ENCODE data around the gene ZNF76. TPM values are rescaled to one million over a fixed set of nuclear protein-coding genes. Genes with fewer than 3 reads are reported as not detected.

ZNF76 gene
- total and polyA plus RNA-seq, 2 of the 13 experiments (the other 11 are each of a cell fraction or from before 2014, with no cell fraction given): 13.2 to 26.4 TPM

DNA sequence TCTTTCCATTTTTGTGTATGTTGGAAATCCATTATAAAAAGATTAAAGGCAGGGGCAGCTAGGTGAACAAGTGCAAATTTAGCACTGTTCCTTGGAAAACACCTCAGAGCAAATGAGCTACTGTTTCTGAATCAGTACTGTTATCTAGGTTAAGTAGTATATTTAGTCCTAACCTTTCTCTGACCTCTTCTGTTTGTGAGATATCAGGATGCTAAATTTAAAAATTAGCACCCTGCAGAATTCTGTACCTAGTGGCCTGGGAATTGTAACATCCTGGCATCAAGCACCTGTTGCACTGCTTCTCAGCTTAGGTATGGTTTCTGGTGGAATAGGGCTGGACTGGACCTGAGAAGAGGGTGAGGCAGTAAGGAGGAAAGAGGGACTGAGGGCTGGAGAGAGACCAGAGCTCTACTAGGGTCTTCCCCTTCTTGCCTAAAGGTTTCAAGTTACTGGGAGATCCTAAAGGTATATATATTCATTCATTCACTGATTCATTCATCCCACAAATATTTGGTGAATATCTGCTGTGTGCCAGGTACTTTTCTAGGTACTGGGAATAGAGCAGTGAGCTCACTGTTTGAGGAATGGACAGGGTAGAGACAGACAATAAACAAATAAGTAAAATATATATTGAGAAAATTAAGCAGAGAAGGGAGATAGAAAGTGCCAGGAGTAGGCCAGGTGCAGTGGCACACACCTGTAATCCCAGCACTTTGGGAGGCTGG is 5.2 kb downstream of the ZNF76 start:
- no peak for DNase-seq (ENCODE audit: low spot score)
- BruUV-seq (replicated peaks): no TSS peak

More for the DNA sequence above, 5.2 kb downstream of the ZNF76 start:
- Histone ChIP-seq H3K27me3 (ENCODE audit: control insufficient read depth in 1 of 2, insufficient read depth in 2 of 2, low read length in 2 of 2) (no peaks in the 10 kb centered on the region; a peak in 1 of 5 replicates), H3K4me1 (ENCODE audit: insufficient read depth, low read length) (peaks cover 40% of the 10 kb centered on the region), H3K27ac (ENCODE audit: extremely low read length, insufficient read depth, low read length) (no peak overlapping the region), H3K4me3 (replicated peaks in 1 of 3; ENCODE audit: insufficient read depth in 1 of 3, low read depth in 2 of 3, low read length in 3 of 3) (no peak overlapping the region), H3K4me2 (ENCODE audit: low read depth, low read length) (no peak overlapping the region), H3K79me2 (ENCODE audit: insufficient read depth, low read length) (peaks cover 3% of the 10 kb centered on the region), H4K20me1 (ENCODE audit: insufficient read depth, low read length) (no peaks in the 10 kb centered on the region), H3K9me3 (ENCODE audit: low read length) (no peaks in the 10 kb centered on the region), H3K9ac (ENCODE audit: insufficient read depth, low read depth, low read length) (no peak overlapping the region), H3K36me3 (replicated peaks in 1 of 2; ENCODE audit: control insufficient read depth in 1 of 2, insufficient read depth in 2 of 2, low read length in 2 of 2) (no peaks in the 10 kb centered on the region), H2AFZ (ENCODE audit: low read length) (no peak overlapping the region)
- ChIA-PET CTCF (ENCODE audit: low intra/inter-chr PET ratio, low total read pairs) (no interaction called here), POLR2A (no interaction called here)
- in situ Hi-C loops (cut with HindIII; ENCODE audit: extremely low pct_ligation_motif_present, low pct_unique_long_range_greater_than_20kb) (no loop called here), intact Hi-C loops (cut with micrococcal nuclease; ENCODE audit: unreplicated experiment) (no loop called here)
- no peak for TF ChIP-seq ZNF263 (CRISPR knock-in tag; IDR thresholded peaks at IDR 0.05)
- no peak for TF ChIP-seq NFKBIZ (CRISPR knock-in tag; IDR thresholded peaks at IDR 0.05)
- TF ChIP-seq HDAC1 (CRISPR knock-in tag; IDR thresholded peaks at IDR 0.05): no peak
- TF ChIP-seq, protein P1, sequence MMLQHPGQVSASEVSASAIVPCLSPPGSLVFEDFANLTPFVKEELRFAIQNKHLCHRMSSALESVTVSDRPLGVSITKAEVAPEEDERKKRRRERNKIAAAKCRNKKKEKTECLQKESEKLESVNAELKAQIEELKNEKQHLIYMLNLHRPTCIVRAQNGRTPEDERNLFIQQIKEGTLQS (CRISPR knock-in tag; IDR thresholded peaks at IDR 0.05): no peak
- TF ChIP-seq MED13 (CRISPR knock-in tag; IDR thresholded peaks at IDR 0.05): no peak
- no peak for TF ChIP-seq ZFP36L1 (CRISPR knock-in tag; IDR thresholded peaks at IDR 0.05)
- no peak for TF ChIP-seq ZNF674 (CRISPR knock-in tag; IDR thresholded peaks at IDR 0.05; ENCODE audit: low read depth)
- no peak for TF ChIP-seq STAG1 (CRISPR knock-in tag; IDR thresholded peaks at IDR 0.05)
- TF ChIP-seq DNMT1 (CRISPR knock-in tag; IDR thresholded peaks at IDR 0.05): no peak
- TF ChIP-seq SIX1 (CRISPR knock-in tag; IDR thresholded peaks at IDR 0.05; ENCODE audit: borderline replicate concordance): no peak
- TF ChIP-seq, protein P2, sequence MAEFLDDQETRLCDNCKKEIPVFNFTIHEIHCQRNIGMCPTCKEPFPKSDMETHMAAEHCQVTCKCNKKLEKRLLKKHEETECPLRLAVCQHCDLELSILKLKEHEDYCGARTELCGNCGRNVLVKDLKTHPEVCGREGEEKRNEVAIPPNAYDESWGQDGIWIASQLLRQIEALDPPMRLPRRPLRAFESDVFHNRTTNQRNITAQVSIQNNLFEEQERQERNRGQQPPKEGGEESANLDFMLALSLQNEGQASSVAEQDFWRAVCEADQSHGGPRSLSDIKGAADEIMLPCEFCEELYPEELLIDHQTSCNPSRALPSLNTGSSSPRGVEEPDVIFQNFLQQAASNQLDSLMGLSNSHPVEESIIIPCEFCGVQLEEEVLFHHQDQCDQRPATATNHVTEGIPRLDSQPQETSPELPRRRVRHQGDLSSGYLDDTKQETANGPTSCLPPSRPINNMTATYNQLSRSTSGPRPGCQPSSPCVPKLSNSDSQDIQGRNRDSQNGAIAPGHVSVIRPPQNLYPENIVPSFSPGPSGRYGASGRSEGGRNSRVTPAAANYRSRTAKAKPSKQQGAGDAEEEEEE (CRISPR knock-in tag; IDR thresholded peaks at IDR 0.05; ENCODE audit: borderline replicate concordance): no peak
- no peak for TF ChIP-seq MEF2D (CRISPR knock-in tag; IDR thresholded peaks at IDR 0.05)
- TF ChIP-seq TP53 (CRISPR knock-in tag; conservative IDR thresholded peaks at IDR 0.05): no peak
- TF ChIP-seq, protein P3, sequence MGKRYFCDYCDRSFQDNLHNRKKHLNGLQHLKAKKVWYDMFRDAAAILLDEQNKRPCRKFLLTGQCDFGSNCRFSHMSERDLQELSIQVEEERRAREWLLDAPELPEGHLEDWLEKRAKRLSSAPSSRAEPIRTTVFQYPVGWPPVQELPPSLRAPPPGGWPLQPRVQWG (CRISPR knock-in tag; IDR thresholded peaks at IDR 0.05; ENCODE audit: borderline replicate concordance, low read depth): no peak
- TF ChIP-seq, protein P4, sequence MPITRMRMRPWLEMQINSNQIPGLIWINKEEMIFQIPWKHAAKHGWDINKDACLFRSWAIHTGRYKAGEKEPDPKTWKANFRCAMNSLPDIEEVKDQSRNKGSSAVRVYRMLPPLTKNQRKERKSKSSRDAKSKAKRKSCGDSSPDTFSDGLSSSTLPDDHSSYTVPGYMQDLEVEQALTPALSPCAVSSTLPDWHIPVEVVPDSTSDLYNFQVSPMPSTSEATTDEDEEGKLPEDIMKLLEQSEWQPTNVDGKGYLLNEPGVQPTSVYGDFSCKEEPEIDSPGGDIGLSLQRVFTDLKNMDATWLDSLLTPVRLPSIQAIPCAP (CRISPR knock-in tag; IDR thresholded peaks at IDR 0.05; ENCODE audit: low read depth): no peak
- TF ChIP-seq, protein P5, sequence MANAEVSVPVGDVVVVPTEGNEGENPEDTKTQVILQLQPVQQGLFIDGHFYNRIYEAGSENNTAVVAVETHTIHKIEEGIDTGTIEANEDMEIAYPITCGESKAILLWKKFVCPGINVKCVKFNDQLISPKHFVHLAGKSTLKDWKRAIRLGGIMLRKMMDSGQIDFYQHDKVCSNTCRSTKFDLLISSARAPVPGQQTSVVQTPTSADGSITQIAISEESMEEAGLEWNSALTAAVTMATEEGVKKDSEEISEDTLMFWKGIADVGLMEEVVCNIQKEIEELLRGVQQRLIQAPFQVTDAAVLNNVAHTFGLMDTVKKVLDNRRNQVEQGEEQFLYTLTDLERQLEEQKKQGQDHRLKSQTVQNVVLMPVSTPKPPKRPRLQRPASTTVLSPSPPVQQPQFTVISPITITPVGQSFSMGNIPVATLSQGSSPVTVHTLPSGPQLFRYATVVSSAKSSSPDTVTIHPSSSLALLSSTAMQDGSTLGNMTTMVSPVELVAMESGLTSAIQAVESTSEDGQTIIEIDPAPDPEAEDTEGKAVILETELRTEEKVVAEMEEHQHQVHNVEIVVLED (CRISPR knock-in tag; IDR thresholded peaks at IDR 0.05; ENCODE audit: borderline replicate concordance): no peak
- ATAC-seq (no peak), FAIRE-seq (no peak)
